CD4-positive, alpha-beta T cell treated with Interleukin-15 for 4 hours (primary cell): ENCODE data around the gene RAD52.

Source experiments
- DNase-seq: peaks from one replicate; pipeline ENCODE4 v3.0.0-alpha.2; 2020; ENCODE audit warnings: low spot score

Gene RAD52

GRCh38 chr12:913919-914698 lies 35.4 kb downstream of the RAD52 start:
- no peak for DNase-seq

DNA sequence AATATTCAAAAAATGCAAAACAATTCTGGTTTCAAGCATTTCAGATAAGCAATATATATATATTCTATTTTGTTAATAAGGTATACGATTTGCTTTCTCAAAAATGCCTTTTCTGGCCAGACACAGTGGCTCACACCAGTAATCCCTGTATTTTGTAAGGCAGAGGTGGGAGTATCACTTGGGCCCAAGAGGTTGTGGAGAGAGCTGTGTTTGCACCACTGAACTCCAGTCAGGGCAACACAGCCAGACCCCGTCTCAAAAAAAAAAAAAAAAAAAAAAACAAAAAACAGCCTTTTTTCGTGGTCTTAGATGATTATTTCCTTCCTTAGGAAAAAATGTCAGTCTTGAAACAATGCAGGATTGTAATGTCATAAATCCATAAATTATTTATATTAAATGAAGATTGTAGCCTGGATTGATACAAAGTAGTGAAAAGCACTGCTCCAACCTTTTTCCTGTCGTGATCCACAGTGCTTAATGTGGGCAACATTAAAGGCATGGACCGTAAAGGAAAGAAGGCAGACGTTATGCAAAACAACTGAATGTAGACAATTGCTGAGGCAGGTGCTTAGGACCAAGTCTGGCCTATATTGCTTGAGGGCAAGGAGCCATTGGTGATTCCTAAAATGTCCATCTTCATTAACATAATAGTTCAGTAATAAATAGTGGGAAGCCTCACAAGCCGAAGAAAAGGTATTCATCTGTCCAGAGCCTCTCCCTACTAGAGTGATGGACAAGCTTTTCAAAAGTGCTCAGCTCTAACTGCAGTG lies 36.8 kb downstream of the RAD52 start:
- DNase-seq = no peak

- DNase-seq = no peak
These were observed 38.2 kb downstream of the RAD52 start for GRCh38 chr12:911191-911826.

DNA sequence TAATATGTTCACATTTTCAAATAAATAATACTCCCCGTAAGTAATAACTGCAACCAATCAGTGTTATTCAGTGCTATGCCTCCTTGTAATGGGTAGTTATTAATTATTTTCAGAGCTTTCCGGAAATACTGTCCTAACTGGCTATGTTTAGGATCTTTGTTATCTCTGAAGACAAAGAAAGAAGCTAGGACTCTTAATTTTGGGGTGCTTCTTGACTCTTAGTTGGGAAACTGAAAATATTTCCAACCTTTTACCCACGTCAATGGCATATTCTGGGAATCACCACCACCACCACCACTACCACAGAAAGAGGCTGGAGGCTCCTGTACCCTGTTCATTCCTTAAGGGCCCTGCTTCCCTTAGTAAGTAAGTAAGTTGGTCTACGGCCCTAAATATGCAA lies 39.1 kb downstream of the RAD52 start:
- DNase-seq = no peak

DNA sequence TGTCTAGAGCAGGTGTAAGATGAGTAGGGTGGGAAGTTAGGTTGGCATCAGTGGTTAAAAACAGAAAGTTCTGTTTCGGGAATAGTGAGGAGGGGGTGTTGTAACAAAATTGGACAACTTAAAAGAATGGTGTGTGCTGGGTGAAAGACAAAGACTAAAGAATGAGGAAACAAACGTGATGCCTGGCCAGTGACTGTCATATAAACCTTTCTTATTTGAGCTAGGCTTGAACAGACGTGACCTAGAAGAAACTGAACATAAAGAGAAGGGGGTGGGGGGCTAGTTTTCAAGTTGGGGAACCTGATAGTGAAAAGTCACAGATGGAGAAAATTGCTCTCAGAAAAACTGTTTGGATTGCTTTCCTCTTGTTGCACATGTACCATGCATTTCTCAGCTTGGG lies 39.6 kb downstream of the RAD52 start:
- DNase-seq = no peak

- DNase-seq = no peak
These were observed 41.9 kb downstream of the RAD52 start for GRCh38 chr12:907413-908185.

DNA sequence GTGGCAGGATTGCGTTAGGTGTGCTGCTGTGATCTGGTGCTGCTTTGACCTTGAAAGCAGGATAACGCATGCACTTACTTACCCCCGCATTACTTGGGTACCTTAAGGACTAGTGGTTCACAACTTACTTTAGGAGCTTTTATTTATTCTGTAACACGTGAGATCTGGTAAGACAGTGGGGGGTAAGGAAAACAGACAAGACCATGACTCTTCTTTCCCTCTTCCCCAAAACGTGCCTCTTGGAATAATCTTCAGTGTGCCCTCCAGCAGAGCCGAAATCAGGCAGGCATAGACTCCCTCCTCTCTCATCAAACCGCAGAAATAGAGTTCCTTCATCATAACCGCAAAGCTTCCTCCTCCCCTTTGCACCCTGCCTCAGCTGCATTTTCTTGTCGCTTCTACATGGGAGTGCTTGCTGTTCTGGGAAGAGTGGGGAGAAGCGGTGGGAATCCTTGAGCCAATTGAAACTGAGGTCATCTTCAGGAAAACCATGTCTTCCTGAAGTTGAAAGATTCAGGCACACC lies 43.4 kb downstream of the RAD52 start:
- no peak for DNase-seq

- DNase-seq = no peak
These were observed 44.0 kb downstream of the RAD52 start for GRCh38 chr12:905261-906031.

DNA sequence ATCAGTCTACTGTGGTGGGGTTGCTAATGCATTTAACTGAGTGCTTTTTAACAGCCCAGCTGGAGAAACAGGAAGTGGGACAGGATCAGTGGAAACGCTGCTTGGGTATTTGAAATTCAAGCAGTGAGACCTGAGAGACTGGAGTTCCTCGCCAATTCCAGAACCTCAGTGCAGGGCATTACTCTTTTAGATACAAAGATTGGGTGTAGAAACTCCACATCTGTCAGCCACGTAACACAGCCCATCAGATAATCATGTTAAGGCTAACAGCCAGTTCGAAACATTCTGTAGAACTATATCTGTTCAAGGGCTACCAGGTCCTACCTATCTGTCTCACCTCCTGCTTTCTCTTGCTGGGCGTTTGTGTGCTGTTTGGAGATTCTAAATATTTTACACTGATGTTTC lies 45.5 kb downstream of the RAD52 start:
- no peak for DNase-seq

- DNase-seq = no peak
These were observed 46.4 kb downstream of the RAD52 start for GRCh38 chr12:903055-903454.

- no peak for DNase-seq
These were observed 46.9 kb downstream of the RAD52 start for GRCh38 chr12:902581-902980.

DNA sequence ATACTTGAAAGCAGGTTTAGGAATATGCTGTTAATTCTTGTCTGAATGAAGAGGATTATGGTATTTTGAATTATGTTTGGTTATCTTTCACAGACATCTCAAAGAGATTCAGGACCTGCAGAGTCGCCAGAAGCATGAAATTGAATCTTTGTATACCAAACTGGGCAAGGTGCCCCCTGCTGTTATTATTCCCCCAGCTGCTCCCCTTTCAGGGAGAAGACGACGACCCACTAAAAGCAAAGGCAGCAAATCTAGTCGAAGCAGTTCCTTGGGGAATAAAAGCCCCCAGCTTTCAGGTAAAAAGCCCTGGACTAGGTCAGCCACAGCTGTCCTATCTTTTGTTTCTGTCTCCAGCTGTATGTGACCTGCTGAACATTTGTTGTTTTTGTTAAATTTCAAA lies 52.1 kb downstream of the RAD52 start:
- DNase-seq = no peak

GRCh38 chr12:896031-896430 lies 53.5 kb downstream of the RAD52 start:
- DNase-seq = no peak

DNA sequence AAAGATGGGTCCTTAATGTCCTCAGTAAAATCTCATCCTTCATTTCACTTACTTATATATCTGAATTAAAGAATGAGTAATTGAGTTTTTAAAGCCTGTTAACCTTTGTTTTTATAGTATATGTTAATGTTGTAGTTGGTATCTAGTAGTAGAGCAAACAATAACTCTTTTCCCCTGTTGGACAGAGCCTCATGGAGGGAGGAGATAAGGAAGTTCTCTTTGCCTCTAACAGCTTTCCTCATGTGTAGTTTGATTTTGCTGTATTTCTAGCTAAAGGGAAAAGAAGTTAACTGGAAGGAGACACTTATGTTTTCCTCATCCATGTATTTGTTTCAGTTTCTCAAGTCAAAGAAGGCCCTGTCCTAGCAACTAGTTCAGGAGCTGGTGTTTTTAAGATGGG lies 55.3 kb downstream of the RAD52 start:
- DNase-seq = no peak

GRCh38 chr12:886206-886605 lies 63.3 kb downstream of the RAD52 start:
- DNase-seq = no peak

- DNase-seq = no peak
These were observed 63.8 kb downstream of the RAD52 start for GRCh38 chr12:885701-886100.

DNA sequence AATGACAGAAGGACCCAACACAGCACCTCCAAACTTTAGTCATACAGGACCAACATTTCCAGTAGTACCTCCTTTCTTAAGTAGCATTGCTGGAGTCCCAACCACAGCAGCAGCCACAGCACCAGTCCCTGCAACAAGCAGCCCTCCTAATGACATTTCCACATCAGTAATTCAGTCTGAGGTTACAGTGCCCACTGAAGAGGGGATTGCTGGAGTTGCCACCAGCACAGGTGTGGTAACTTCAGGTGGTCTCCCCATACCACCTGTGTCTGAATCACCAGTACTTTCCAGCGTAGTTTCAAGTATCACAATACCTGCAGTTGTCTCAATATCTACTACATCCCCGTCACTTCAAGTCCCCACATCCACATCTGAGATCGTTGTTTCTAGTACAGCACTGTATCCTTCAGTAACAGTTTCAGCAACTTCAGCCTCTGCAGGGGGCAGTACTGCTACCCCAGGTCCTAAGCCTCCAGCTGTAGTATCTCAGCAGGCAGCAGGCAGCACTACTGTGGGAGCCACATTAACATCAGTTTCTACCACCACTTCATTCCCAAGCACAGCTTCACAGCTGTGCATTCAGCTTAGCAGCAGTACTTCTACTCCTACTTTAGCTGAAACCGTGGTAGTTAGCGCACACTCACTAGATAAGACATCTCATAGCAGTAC lies 64.6 kb downstream of the RAD52 start:
- DNase-seq = no peak

DNA sequence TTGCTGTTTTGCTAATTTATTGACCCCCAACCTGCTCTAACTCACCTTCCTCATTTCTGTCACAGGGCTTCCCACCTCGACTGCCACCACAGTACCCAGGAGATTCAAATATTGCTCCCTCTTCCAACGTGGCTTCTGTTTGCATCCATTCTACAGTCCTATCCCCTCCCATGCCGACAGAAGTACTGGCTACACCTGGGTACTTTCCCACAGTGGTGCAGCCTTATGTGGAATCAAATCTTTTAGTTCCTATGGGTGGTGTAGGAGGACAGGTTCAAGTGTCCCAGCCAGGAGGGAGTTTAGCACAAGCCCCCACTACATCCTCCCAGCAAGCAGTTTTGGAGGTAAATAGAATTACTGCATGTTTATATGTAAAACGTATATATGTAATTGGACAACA lies 68.8 kb downstream of the RAD52 start:
- no peak for DNase-seq

DNA sequence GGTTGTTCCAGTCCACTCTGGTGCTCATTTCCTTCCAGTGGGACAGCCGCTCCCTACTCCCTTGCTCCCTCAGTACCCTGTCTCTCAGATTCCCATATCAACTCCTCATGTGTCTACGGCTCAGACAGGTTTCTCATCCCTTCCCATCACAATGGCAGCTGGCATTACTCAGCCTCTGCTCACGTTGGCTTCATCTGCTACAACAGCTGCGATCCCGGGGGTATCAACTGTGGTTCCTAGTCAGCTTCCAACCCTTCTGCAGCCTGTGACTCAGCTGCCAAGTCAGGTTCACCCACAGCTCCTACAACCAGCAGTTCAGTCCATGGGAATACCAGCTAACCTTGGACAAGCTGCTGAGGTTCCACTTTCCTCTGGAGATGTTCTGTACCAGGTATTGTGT lies 69.9 kb downstream of the RAD52 start:
- DNase-seq = no peak

- DNase-seq = no peak
These were observed 75.5 kb downstream of the RAD52 start for GRCh38 chr12:873954-874353.

- peak; percentile 25 for DNase-seq
These were observed 79.1 kb downstream of the RAD52 start for GRCh38 chr12:870378-870777.
